ENCODE data around the gene ZBTB47. TPM values are rescaled to one million over a fixed set of nuclear protein-coding genes. Genes with fewer than 3 reads are reported as not detected.

ZBTB47 gene
- total RNA-seq, 1 donor from 2014 or later: 7.6 TPM

DNA sequence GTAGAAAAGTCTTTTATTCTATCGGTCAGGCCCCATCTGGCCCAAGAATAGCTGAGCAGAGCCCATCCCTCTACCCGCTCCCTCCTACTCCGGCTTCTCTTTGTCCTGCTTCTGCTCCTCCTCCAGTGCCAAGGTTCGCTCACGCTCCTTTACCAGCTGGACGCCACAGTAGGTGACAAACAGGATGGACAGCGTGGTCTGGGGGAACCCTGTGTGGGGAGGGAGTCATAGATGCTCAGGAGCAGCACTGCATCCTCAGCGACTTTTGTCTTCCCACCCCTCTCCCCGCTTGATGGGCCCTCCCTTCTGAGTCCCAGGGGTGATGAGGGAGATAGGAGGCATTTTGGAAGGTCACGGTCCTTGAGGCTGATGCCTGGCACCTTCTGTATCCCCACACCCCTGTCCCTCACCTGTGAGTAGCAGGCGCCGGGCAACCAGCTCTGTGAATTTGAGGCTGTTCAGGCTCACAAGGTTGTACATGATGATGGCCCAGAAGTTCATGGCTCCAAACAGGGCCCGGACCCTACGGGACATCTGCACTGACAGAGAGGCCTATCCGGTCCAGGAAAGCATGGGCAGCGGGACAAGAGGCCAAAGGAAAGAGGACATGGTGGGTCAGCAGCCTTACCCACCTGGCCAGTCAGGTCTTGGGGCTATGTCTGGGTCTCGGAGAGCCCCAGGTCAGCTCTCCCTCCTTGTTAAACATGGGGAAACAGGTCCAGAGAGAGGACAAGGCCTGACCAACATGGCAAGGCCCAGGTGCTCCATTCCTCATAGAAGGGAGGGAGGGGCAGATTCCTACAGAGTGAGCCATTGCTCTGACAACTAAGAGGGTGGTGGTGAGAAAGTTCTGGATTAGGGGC is 39.4 kb downstream of the ZBTB47 start:
- TF ChIP-seq, protein P1, sequence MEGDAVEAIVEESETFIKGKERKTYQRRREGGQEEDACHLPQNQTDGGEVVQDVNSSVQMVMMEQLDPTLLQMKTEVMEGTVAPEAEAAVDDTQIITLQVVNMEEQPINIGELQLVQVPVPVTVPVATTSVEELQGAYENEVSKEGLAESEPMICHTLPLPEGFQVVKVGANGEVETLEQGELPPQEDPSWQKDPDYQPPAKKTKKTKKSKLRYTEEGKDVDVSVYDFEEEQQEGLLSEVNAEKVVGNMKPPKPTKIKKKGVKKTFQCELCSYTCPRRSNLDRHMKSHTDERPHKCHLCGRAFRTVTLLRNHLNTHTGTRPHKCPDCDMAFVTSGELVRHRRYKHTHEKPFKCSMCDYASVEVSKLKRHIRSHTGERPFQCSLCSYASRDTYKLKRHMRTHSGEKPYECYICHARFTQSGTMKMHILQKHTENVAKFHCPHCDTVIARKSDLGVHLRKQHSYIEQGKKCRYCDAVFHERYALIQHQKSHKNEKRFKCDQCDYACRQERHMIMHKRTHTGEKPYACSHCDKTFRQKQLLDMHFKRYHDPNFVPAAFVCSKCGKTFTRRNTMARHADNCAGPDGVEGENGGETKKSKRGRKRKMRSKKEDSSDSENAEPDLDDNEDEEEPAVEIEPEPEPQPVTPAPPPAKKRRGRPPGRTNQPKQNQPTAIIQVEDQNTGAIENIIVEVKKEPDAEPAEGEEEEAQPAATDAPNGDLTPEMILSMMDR (IDR thresholded peaks at IDR 0.05; ENCODE audit: insufficient read depth, low read length, severe bottlenecking): no peak
- H3K27me3 ChIP-seq (ENCODE audit: control insufficient read depth, insufficient read depth, low read length): no peaks in the 10 kb centered on the region
- FAIRE-seq (peak; percentile 68), DNase-seq (ENCODE audit: low read depth) (peak; percentile 38)
- no peak overlapping the region for H3K4me3 ChIP-seq (ENCODE audit: low read depth, low read length)
- H3K36me3 ChIP-seq (ENCODE audit: control insufficient read depth, insufficient read depth, low read length): no peaks in the 10 kb centered on the region

DNA sequence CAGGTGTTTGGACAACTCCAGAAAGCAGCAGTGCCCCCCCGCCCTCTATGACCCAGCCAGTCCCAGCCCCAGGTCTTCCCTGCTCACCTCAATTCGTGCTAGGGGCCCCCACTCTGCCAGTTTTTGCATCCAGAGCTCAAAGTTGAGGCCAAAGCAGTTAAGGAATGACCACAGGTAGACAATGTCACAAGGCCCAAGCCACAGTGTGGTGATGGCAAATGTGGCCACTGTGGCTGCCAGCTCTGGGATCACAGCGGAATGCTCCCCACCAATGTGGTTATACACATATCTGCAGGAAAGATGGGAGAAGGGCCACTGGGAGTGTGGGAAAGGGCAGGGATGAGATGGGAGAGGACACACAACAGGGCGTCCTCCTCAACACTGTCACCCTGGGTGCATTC is 40.0 kb downstream of the ZBTB47 start:
- DNase-seq (ENCODE audit: low read depth) (no peak), FAIRE-seq (no peak)
- Histone ChIP-seq H3K36me3 (ENCODE audit: control insufficient read depth, insufficient read depth, low read length) (no peaks in the 10 kb centered on the region), H3K4me3 (ENCODE audit: low read depth, low read length) (no peak overlapping the region), H3K27me3 (ENCODE audit: control insufficient read depth, insufficient read depth, low read length) (no peaks in the 10 kb centered on the region)
- TF ChIP-seq, protein P1 (IDR thresholded peaks at IDR 0.05; ENCODE audit: insufficient read depth, low read length, severe bottlenecking): no peak

DNA sequence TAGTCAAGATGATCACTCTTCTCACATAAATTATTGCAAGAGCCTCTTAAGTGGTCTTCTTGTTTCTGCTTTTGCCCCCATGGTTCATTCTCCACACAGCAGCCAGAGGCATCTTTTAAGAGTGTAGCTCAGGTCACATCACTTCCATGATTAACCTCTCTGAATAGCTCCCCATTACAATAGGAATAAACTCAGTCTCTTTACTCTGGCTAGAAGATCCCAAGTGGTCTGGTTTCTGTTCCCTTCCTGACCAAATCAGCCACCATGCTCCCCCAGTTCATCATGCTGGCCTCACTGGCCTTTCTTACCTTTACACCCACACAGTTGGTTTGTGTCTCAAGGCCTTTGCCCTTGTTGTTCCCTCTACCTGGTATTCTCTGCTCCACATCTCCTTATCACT is 40.9 kb downstream of the ZBTB47 start:
- TF ChIP-seq, protein P1 (IDR thresholded peaks at IDR 0.05; ENCODE audit: insufficient read depth, low read length, severe bottlenecking): no peak
- no peak for FAIRE-seq
- no peak overlapping the region for H3K4me3 ChIP-seq (ENCODE audit: low read depth, low read length)
- no peak for DNase-seq (ENCODE audit: low read depth)
- no peaks in the 10 kb centered on the region for H3K27me3 ChIP-seq (ENCODE audit: control insufficient read depth, insufficient read depth, low read length)
- no peaks in the 10 kb centered on the region for H3K36me3 ChIP-seq (ENCODE audit: control insufficient read depth, insufficient read depth, low read length)

DNA sequence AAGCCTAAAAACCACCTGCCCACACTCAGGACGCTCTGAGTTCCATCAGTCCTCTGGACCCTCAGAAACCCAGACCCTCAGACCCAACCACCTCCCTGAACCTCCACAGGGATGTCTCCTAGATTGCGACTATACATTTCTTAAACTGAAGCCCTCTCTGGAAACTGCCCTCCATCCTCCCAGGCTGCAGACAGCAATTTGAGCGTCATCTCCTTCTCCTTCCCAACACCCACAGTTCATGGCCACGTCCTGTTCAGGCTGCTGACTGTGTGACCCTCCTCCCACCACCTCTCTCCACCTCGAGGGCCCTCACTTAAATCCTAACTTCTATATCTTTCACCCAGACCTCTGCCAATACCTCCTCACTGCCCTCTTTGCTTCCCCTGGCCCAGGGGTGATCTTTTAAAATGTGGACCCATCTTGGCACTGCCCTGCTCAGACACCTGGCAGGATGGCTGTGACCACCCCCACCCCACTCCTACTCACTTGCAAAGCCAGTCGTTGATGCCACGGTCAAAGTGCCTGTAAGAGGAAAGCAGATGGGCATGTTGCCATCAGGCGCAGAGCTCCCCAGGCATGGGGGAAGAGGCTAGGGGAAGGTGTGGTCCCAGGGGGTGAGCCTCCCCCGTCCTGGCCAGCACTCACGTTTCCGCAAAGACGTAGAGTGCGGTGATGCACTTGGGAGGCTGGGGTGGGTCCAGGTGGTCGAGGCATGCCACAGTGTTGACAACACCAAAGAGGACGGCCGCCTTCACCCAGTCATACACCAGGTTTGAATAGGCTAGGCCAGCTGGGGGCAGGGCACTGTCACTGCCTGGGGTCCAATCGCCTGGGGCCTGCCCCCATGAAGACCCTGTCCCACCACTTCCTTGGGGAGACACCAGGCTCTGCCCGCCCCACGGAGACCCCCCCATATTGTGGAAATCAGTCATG is 43.1 kb downstream of the ZBTB47 start:
- DNase-seq (ENCODE audit: low read depth) (no peak), FAIRE-seq (no peak)
- Histone ChIP-seq H3K36me3 (ENCODE audit: control insufficient read depth, insufficient read depth, low read length) (no peaks in the 10 kb centered on the region), H3K27me3 (ENCODE audit: control insufficient read depth, insufficient read depth, low read length) (no peaks in the 10 kb centered on the region), H3K4me3 (ENCODE audit: low read depth, low read length) (no peak overlapping the region)
- TF ChIP-seq, protein P1 (IDR thresholded peaks at IDR 0.05; ENCODE audit: insufficient read depth, low read length, severe bottlenecking): no peak

GRCh38 chr3:42697289-42698051 is 44.0 kb downstream of the ZBTB47 start:
- H3K36me3 ChIP-seq (ENCODE audit: control insufficient read depth, insufficient read depth, low read length): no peaks in the 10 kb centered on the region
- TF ChIP-seq, protein P1 (IDR thresholded peaks at IDR 0.05; ENCODE audit: insufficient read depth, low read length, severe bottlenecking): no peak
- no peak for FAIRE-seq
- H3K4me3 ChIP-seq (ENCODE audit: low read depth, low read length): no peak overlapping the region
- DNase-seq (ENCODE audit: low read depth): no peak
- no peaks in the 10 kb centered on the region for H3K27me3 ChIP-seq (ENCODE audit: control insufficient read depth, insufficient read depth, low read length)

Measured in bronchial epithelial cell (primary cell).